B cell (primary cell): ENCODE measurements around the gene CRACR2A.

Source experiments
- CTCF ChIP-seq: fragments of 200-600 bp; IDR thresholded peaks from one replicate; pipeline ENCODE4 v1.8.0; 2022; ENCODE audit warnings: antibody characterized with exemption, mild to moderate bottlenecking
- EZH2 ChIP-seq: IDR thresholded peaks from 2 replicates; pipeline ENCODE4 v1.6.1; 2012; ENCODE audit warnings: borderline replicate concordance, low read depth, mild to moderate bottlenecking, moderate library complexity, low read length; ENCODE audit not compliant: insufficient read depth, poor library complexity, severe bottlenecking

- TF ChIP-seq CTCF (no peak), EZH2 (no peak)
These were observed 4.8 kb downstream of the CRACR2A start for GRCh38 chr12:3747976-3748619.
